OCI-LY1 (cell line): ENCODE results near the gene ARHGAP6.

Experiments used
- H2AFZ ChIP-seq: fragments of 200-600 bp; sonication (generic), shearing (Covaris generic); 2 replicates; pipeline ENCODE4 v1.6.0; 2014; ENCODE audit warnings: antibody characterized with exemption, mild to moderate bottlenecking, low read length
- H3F3A ChIP-seq: fragments of 200-600 bp; sonication (generic), shearing (Covaris generic); 2 replicates; pipeline ENCODE4 v1.6.0; 2014; ENCODE audit warnings: mild to moderate bottlenecking, antibody characterized with exemption, low read length, moderate library complexity; ENCODE audit not compliant: insufficient read depth
- H3K27ac ChIP-seq: fragments of 200-600 bp; sonication (generic); 2 replicates; pipeline ENCODE4 v1.5.1; 2014; ENCODE audit warnings: low read length, mixed run types, mild to moderate bottlenecking, low read depth; ENCODE audit not compliant: poor library complexity, severe bottlenecking
- H3K27me3 ChIP-seq: fragments of 200-600 bp; sonication (generic); 2 replicates; pipeline ENCODE4 v1.6.0; 2014; ENCODE audit warnings: antibody characterized with exemption, mild to moderate bottlenecking, low read length, moderate library complexity; ENCODE audit not compliant: insufficient read depth
- H3K36me3 ChIP-seq: fragments of 200-600 bp; sonication (generic); 2 replicates; pipeline ENCODE4 v1.6.1; 2014; ENCODE audit warnings: mild to moderate bottlenecking, antibody characterized with exemption, low read length, moderate library complexity, mixed read lengths; ENCODE audit not compliant: insufficient read depth
- H3K4me1 ChIP-seq: fragments of 200-600 bp; sonication (generic); 2 replicates; pipeline ENCODE4 v1.5.1; 2014; ENCODE audit warnings: mild to moderate bottlenecking, low read length, moderate library complexity; ENCODE audit not compliant: insufficient read depth, severe bottlenecking
- H3K4me2 ChIP-seq: fragments of 200-600 bp; sonication (generic), shearing (Covaris generic); 2 replicates; pipeline ENCODE4 v1.6.1; 2014; ENCODE audit warnings: low read length
- H3K4me3 ChIP-seq: fragments of 200-600 bp; sonication (generic); 2 replicates; pipeline ENCODE4 v1.5.1; 2014; ENCODE audit warnings: low read length, low read depth, mild to moderate bottlenecking, mixed read lengths; ENCODE audit not compliant: poor library complexity, severe bottlenecking
- H3K79me2 ChIP-seq: fragments of 200-600 bp; shearing (Covaris generic); 2 replicates; pipeline ENCODE4 v1.6.1; 2016; ENCODE audit warnings: mixed run types, low read length, mixed read lengths; ENCODE audit not compliant: insufficient read depth
- H3K9ac ChIP-seq: fragments of 200-600 bp; sonication (generic), shearing (Covaris generic); 2 replicates; pipeline ENCODE4 v1.6.1; 2014; ENCODE audit warnings: mild to moderate bottlenecking, low read length, mixed read lengths
- H3K9me2 ChIP-seq: fragments of 200-600 bp; sonication (generic), shearing (Covaris generic); 2 replicates; pipeline ENCODE4 v1.6.1; 2014; ENCODE audit warnings: low read depth, mild to moderate bottlenecking, low read length, mixed read lengths
- H3K9me3 ChIP-seq: fragments of 200-600 bp; shearing (Covaris generic); 2 replicates; pipeline ENCODE4 v1.6.1; 2014; ENCODE audit warnings: low read length, mixed read lengths
- H4K20me1 ChIP-seq: fragments of 200-600 bp; sonication (generic), shearing (Covaris generic); 2 replicates; pipeline ENCODE4 v1.6.0; 2016; ENCODE audit warnings: mild to moderate bottlenecking, low read length; ENCODE audit not compliant: insufficient read depth
- EZH2 ChIP-seq: fragments of 200-600 bp; sonication (generic), shearing (Covaris generic); IDR thresholded peaks from 2 replicates; pipeline ENCODE4 v1.8.0; 2017; ENCODE audit warnings: borderline replicate concordance, mixed run types, mild to moderate bottlenecking, antibody characterized with exemption, low read length, moderate library complexity, mixed read lengths
- TF ChIP-seq, protein P1 (sequence below): fragments of 200-600 bp; sonication (generic), shearing (Covaris generic); IDR thresholded peaks from 2 replicates; pipeline ENCODE4 v1.5.1; 2017; ENCODE audit warnings: mild to moderate bottlenecking, antibody characterized with exemption, low read length, moderate library complexity, mixed read lengths

The ARHGAP6 gene

DNA sequence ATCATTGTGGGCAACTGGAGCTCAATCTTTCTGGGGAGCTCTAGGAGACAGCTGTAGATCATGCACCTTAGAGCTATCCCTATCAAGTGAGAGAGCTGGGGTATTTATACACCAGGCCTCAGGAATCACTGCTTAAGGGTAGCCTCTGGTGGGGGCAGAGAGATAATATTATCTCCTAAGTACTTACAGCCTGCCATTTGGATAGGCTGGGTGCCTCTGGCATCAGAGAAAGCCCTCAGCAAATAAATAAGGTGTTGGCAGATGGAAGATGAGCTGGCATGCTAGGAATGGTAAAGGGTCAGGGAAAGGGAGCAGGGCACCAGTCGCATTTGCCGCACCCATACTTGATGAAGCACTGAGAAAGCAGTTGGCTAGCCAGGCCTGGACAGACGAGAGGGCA is 478.7 kb downstream of the ARHGAP6 start:
- Histone ChIP-seq H3K9me3 (no peaks in the 10 kb centered on the region), H3K4me1 (no peaks in the 10 kb centered on the region), H3K27ac (no peak overlapping the region), H3K27me3 (no peaks in the 10 kb centered on the region), H3K36me3 (no peaks in the 10 kb centered on the region), H3K79me2 (no peaks in the 10 kb centered on the region), H3K4me3 (no peak overlapping the region), H3F3A (no peaks in the 10 kb centered on the region), H3K9me2 (no peaks in the 10 kb centered on the region), H2AFZ (no peak overlapping the region), H3K9ac (no peak overlapping the region), H4K20me1 (no peaks in the 10 kb centered on the region), H3K4me2 (no peak overlapping the region)
- no peak for TF ChIP-seq EZH2
- TF ChIP-seq, protein P1, sequence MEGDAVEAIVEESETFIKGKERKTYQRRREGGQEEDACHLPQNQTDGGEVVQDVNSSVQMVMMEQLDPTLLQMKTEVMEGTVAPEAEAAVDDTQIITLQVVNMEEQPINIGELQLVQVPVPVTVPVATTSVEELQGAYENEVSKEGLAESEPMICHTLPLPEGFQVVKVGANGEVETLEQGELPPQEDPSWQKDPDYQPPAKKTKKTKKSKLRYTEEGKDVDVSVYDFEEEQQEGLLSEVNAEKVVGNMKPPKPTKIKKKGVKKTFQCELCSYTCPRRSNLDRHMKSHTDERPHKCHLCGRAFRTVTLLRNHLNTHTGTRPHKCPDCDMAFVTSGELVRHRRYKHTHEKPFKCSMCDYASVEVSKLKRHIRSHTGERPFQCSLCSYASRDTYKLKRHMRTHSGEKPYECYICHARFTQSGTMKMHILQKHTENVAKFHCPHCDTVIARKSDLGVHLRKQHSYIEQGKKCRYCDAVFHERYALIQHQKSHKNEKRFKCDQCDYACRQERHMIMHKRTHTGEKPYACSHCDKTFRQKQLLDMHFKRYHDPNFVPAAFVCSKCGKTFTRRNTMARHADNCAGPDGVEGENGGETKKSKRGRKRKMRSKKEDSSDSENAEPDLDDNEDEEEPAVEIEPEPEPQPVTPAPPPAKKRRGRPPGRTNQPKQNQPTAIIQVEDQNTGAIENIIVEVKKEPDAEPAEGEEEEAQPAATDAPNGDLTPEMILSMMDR = no peak

DNA sequence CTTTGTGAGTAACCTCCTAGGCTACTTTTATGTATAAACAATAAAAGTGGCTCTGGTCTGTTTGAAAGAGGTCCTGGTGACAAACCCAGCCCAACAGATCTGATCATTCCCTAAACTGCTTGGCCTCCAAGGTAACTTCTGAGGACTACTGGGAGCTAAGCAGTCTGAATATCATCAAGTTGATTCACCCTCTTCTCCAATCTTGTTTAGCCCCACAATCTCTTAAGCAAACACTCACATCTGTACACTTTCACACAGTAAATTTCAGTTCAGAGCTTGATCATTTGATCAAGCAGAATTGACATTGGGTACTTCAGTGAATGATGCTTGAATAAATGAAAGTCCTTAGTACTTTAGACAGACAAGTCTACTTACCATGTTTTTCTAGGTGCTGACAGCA is 479.9 kb downstream of the ARHGAP6 start:
- no peaks in the 10 kb centered on the region for H3K4me1 ChIP-seq
- H3K9ac ChIP-seq = no peak overlapping the region
- H2AFZ ChIP-seq = no peak overlapping the region
- no peaks in the 10 kb centered on the region for H3K27me3 ChIP-seq
- H3K27ac ChIP-seq = no peak overlapping the region
- H3K79me2 ChIP-seq = no peaks in the 10 kb centered on the region
- H4K20me1 ChIP-seq = no peaks in the 10 kb centered on the region
- no peaks in the 10 kb centered on the region for H3F3A ChIP-seq
- H3K4me3 ChIP-seq = no peak overlapping the region
- H3K9me2 ChIP-seq = no peaks in the 10 kb centered on the region
- no peak for TF ChIP-seq EZH2
- TF ChIP-seq, protein P1 = no peak
- no peaks in the 10 kb centered on the region for H3K9me3 ChIP-seq
- H3K4me2 ChIP-seq = no peak overlapping the region
- H3K36me3 ChIP-seq = no peaks in the 10 kb centered on the region

DNA sequence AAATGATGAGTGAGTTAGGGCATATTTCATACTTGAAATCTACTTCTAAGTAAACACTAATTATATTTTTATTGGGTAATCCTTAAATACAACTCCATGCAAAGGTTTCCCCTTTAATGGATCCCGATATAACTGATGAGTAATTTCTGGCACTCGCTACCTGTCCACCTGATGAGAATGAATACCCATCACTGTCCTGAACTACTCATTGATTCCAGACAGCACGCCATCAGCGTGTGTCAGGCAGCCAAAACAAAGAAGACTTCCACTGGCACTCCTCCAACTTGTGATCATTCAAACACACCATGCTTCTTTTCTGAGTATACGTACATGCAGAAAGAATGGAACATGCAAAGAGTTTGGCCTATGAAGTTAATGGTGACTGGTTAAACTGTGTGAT is 485.1 kb downstream of the ARHGAP6 start:
- H3K9ac ChIP-seq = no peak overlapping the region
- H3K4me1 ChIP-seq = no peaks in the 10 kb centered on the region
- H3K27me3 ChIP-seq = no peaks in the 10 kb centered on the region
- H3K36me3 ChIP-seq = no peaks in the 10 kb centered on the region
- no peak overlapping the region for H3K27ac ChIP-seq
- TF ChIP-seq EZH2 = no peak
- TF ChIP-seq, protein P1 = no peak
- no peaks in the 10 kb centered on the region for H3K79me2 ChIP-seq
- H4K20me1 ChIP-seq = no peaks in the 10 kb centered on the region
- no peak overlapping the region for H2AFZ ChIP-seq
- no peak overlapping the region for H3K4me3 ChIP-seq
- H3K9me3 ChIP-seq = no peaks in the 10 kb centered on the region
- no peak overlapping the region for H3K4me2 ChIP-seq
- H3K9me2 ChIP-seq = no peaks in the 10 kb centered on the region
- H3F3A ChIP-seq = no peaks in the 10 kb centered on the region
